Esophagus muscularis mucosa (tissue), 3 donors: ENCODE measurements around the gene VRK1.

ENCODE experiments used
- POLR2A ChIP-seq: fragments of 450-650 bp; IDR thresholded peaks from one replicate; pipeline ENCODE4 v1.6.1; 2017; ENCODE audit warnings: antibody characterized with exemption, moderate library complexity, mild to moderate bottlenecking, low read depth
- POLR2AphosphoS5 ChIP-seq, 2 donors: sonication (generic); formaldehyde crosslinking; IDR thresholded peaks; one replicate each; pipeline ENCODE4 v1.6.1; 2017; ENCODE audit warnings: antibody characterized with exemption in 2 of 2
- TF ChIP-seq, protein P1 (sequence below), 3 experiments: fragments of 200-600 bp in 2 of 3; fragments of 450-650 bp in 1 of 3; sonication (generic) in 2 of 3; IDR thresholded peaks; one replicate each; pipeline ENCODE4 v1.5.1; 2017 to 2019; ENCODE audit warnings: antibody characterized with exemption in 3 of 3, mild to moderate bottlenecking in 2 of 3, moderate library complexity in 1 of 3

DNA sequence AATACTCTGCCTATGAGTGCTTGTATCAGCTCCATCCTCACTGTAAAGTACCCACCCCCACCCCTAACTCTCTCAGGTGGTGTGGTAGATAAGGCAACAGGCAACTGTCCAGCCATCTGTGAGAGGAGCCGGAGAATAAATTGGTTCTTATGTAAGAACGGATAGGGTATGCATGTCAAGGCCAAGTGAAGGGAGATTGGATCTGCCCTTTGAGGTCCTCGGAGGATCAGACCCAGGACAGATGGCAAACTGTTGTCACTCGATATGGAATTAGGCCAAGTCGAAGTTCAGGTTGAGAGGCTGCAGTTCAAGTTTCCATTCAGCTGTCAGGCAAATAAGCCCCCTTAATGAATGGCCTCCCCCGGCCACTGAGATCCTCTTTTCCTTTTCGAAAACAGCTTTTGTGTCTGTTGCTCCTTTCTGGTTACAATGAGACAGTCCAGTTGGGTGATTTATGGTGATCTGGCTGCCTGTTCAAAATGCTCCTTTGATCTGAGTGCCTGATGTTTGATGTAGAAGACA is 120.3 kb downstream of the VRK1 start:
- TF ChIP-seq POLR2AphosphoS5 (IDR thresholded peaks at IDR 0.05), result no peak
- TF ChIP-seq, protein P1, sequence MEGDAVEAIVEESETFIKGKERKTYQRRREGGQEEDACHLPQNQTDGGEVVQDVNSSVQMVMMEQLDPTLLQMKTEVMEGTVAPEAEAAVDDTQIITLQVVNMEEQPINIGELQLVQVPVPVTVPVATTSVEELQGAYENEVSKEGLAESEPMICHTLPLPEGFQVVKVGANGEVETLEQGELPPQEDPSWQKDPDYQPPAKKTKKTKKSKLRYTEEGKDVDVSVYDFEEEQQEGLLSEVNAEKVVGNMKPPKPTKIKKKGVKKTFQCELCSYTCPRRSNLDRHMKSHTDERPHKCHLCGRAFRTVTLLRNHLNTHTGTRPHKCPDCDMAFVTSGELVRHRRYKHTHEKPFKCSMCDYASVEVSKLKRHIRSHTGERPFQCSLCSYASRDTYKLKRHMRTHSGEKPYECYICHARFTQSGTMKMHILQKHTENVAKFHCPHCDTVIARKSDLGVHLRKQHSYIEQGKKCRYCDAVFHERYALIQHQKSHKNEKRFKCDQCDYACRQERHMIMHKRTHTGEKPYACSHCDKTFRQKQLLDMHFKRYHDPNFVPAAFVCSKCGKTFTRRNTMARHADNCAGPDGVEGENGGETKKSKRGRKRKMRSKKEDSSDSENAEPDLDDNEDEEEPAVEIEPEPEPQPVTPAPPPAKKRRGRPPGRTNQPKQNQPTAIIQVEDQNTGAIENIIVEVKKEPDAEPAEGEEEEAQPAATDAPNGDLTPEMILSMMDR (IDR thresholded peaks at IDR 0.05), result no peak
- TF ChIP-seq POLR2A, result no peak
